ENCODE data around the gene FAM53B.
"Not testable (repeated sequence)": the region's sequence is repeated elsewhere in the genome, so short reads cannot be mapped to it uniquely, and the experiment has no call there.

The FAM53B gene

GRCh38 chr10:124594240-124594639 lies 149.9 kb downstream of the FAM53B start:
- no peak for DNase-seq

GRCh38 chr10:124593431-124593985 lies 150.7 kb downstream of the FAM53B start:
- DNase-seq: no peak

GRCh38 chr10:124592736-124593430 lies 151.3 kb downstream of the FAM53B start:
- DNase-seq: no peak

- no peak for DNase-seq
These were observed 152.1 kb downstream of the FAM53B start for GRCh38 chr10:124592101-124592500.

GRCh38 chr10:124591123-124591495 lies 153.1 kb downstream of the FAM53B start:
- no peak for DNase-seq

- DNase-seq: no peak
These were observed 153.7 kb downstream of the FAM53B start for GRCh38 chr10:124590216-124591122.

GRCh38 chr10:124589491-124590041 lies 154.6 kb downstream of the FAM53B start:
- DNase-seq: no peak

- DNase-seq: no peak
These were observed 155.3 kb downstream of the FAM53B start for GRCh38 chr10:124588736-124589490.

GRCh38 chr10:124588341-124588735 lies 155.8 kb downstream of the FAM53B start:
- not testable (repeated sequence) for DNase-seq

- DNase-seq: no peak
These were observed 156.4 kb downstream of the FAM53B start for GRCh38 chr10:124587811-124588211.

GRCh38 chr10:124586142-124586541 lies 158.0 kb downstream of the FAM53B start:
- DNase-seq: no peak

- no peak for DNase-seq
These were observed 165.2 kb downstream of the FAM53B start for GRCh38 chr10:124579011-124579399.

- DNase-seq: no peak
These were observed 165.8 kb downstream of the FAM53B start for GRCh38 chr10:124578231-124579010.

- DNase-seq: no peak
These were observed 166.5 kb downstream of the FAM53B start for GRCh38 chr10:124577651-124578050.

GRCh38 chr10:124576526-124577420 lies 167.4 kb downstream of the FAM53B start:
- DNase-seq: no peak

GRCh38 chr10:124575107-124576035 lies 168.8 kb downstream of the FAM53B start:
- no peak for DNase-seq

- DNase-seq: no peak
These were observed 169.6 kb downstream of the FAM53B start for GRCh38 chr10:124574456-124575070.

- DNase-seq: no peak
These were observed 170.3 kb downstream of the FAM53B start for GRCh38 chr10:124573726-124574455.

- no peak for DNase-seq
These were observed 171.4 kb downstream of the FAM53B start for GRCh38 chr10:124572751-124573150.

All from CD4-positive, alpha-beta T cell treated with Interferon gamma for 1 hour (primary cell).